HG02840 (cell line): ENCODE data around the gene AKAP17A.

Experiments used
- ATAC-seq: cut with Tn5 transposase; IDR thresholded peaks from one replicate; pipeline ENCODE4 v1.9.1; 2021; ENCODE audit warnings: mild to moderate bottlenecking, moderate library complexity, moderate number of reproducible peaks; ENCODE audit not compliant: unreplicated experiment, low FRiP score

The AKAP17A gene

DNA sequence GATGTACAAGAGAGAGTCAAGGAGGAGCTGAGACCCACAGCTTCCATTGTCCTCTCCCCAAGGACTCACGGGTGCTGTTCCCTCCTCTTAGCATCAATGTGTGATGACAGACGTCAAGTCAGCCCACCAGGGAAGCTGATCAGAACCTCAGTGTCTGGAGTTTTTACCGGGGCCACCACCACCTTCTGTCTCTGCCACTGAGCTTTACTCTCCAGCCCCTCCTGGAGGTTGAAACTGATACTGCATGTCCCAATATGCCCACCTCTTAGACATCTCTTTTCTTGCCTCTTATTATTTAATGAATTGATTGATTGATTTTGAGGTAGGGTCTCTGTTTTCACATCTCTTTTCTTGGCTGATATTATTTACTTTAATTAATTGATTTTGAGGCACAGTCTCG lies 10.3 kb upstream of the AKAP17A start:
- ATAC-seq: no peak

DNA sequence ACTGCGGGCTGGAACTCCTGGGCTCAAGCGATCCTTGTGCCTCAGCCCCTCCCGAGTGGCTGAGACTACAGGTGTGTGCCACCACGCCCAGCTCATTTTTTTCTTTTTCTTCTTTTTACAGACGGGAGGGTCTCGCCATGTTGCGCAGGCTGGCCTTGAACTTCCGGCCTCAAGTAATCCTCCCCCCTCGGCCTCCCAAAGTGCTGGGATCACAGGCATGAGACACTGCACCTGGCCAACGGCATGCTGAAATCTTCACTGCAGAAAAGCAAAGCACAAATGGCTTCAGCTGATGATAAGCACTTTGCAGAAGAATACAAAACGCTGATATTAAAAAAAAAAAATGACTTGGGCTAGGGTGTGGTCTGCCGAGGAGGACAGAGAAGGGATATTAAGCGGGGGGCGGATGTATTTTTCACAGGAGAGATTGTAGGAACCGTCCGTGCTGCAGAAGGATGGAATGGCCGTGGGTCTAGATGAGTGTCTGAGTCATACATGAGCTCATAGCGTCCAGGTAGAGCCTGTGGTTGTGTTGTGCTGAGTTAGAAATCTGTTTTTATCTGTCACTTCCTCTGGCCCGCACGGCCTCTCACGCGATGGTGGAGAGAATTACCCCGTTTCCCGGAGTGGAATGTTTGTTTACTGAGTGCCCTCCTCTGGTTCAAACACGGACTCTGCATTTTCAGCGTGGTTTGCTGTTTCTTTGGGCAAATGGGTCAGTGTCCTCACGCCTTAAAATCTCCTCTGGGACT lies 8.5 kb upstream of the AKAP17A start:
- ATAC-seq: peak; percentile 66

- ATAC-seq: no peak
These were observed 7.0 kb upstream of the AKAP17A start for GRCh38 chrX:1584237-1585011.

DNA sequence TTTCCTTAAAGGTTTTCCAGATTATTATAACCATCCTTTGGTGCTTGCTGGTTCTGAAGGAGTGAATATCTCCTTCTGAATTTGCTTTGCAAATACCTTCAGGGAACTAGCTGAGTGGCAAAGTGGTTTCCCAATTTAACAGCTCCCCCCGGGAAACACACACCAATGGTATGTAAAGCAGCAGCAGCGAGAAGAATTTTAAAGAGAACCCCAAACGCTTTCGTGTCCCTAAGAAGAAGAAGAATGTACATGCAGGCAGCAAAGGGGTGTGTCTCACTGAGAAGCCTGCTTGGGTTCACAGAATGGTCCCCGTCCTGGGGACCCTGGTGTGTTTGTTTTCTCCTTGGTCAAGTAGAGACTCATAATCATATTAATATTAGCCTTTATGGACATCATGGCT lies 4.2 kb upstream of the AKAP17A start:
- ATAC-seq: no peak

GRCh38 chrX:1589356-1590130 lies 1.9 kb upstream of the AKAP17A start:
- no peak for ATAC-seq

DNA sequence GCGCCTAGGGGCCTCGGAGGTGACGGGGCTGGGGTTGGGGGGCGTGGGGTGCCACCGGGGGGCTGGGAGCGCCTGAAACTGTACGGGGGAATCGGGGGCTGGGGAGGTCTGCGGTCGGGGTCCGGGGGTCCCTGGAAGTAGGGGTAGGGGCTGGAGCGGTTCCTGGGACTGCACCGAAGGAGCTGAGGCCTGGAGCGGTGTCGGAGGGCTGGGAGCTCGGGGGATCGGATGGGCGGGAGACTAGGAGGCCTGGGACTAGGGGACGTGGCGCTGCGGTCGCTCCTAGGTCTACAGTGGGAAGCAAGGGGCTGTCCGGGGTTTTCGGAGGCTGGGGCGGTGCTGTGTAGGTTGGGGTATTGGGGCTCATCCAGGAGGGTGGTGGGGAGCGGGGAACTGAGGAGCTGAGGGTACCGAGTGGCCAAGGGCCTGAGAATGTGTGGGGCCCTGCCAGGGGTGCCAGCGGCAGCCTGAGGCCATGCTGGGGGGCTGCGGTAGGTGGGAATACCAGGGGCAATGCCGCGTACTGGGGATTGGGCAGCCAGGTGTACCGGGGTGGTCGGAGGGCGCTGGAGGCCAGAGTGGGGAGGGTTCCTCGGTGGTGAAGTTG lies 562 bp downstream of the AKAP17A start:
- no peak for ATAC-seq

DNA sequence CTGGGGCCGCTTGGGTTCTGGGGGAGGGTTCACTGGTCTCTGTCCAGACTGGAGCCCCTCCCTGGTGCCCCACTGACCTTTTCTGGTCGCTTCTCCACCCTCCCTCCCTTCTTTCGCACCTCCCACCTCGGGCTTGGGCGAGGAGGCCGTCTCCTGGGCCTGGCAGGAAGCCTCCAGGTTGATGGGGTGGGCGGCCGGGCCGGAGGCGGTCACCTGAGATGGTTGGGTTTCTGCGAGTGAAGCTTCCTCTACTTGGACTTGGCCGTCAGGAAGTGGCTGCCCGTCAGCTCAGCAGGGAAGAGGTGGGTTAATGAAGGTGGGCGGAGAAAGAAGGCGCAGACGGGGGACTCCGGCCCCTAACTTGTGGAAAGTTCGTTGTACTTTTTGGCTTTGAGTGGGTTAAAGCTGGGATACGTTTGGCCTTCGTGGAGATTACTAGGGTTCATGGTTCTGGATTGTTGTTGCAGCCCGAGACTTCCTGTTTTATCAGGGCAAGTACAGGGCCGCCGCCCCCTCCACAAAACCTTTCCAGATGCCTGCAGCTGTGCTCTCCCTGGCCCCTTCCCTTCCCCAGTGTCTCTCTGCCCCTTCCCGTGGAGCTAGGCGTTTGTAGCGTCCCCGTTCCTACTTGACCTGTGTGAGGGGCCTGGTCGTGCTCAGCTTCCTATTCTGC lies 1.2 kb downstream of the AKAP17A start:
- ATAC-seq: no peak

DNA sequence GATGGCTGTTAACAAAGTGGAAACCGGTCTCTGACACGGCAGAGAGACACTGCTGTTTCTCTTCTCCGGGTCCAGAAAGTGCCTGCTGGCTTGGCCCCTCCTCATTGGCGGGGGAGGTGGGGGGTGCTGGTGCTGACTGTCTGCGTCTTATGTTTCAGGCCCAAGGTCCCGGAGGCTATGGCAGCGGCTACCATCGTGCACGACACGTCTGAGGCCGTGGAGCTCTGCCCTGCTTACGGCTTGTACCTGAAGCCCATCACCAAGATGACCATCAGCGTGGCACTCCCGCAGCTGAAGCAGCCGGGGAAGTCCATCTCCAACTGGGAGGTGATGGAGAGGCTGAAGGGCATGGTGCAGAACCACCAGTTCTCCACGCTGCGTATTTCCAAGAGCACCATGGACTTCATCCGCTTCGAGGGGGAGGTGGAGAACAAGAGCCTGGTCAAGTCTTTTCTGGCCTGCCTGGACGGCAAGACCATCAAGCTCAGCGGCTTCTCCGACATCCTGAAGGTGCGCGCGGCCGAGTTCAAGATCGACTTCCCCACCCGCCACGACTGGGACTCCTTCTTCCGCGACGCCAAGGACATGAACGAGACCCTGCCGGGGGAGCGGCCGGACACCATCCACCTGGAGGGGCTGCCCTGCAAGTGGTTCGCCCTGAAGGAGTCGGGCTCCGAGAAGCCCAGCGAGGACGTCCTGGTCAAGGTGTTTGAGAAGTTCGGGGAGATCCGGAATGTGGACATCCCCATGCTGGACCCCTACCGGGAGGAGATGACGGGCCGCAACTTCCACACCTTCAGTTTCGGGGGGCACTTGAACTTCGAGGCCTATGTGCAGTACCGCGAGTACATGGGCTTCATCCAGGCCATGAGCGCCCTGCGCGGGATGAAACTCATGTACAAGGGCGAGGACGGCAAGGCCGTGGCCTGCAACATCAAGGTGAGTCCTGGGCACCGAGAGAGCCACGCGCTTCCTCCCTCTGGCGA lies 2.2 kb downstream of the AKAP17A start:
- ATAC-seq: no peak

- no peak for ATAC-seq
These were observed 4.3 kb downstream of the AKAP17A start for GRCh38 chrX:1595711-1596060.

DNA sequence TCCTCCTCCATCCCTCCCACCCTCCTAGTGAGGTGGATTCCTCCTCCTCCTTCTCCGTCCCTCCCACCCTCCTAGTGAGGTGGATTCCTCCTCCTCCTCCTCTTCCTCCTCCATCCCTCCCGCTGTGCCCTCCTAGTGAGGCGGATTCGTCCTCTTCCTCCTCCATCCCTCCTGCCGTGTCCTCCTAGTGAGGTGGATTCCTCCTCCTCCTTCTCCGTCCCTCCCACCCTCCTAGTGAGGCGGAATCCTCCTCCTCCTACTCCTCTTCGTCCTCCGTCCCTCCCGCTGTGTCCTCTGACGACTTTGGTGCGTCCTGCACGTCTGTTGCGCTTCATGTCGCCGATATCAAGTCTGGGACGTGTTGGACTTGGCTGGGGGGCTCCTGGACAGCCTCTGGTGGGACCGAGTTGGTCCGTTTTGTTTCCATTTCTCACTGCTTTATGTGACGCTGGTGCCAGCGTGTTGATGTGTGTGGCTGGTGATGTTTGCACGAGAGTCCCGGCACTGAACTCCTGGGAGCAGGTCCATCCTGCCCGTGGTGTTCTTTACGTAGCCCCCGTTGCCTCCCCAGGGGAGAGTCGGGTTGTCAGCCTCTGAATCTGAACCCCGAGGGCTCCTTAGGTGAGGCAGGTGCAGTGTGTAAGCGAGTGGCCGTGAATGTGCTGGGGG lies 5.4 kb downstream of the AKAP17A start:
- ATAC-seq: no peak

DNA sequence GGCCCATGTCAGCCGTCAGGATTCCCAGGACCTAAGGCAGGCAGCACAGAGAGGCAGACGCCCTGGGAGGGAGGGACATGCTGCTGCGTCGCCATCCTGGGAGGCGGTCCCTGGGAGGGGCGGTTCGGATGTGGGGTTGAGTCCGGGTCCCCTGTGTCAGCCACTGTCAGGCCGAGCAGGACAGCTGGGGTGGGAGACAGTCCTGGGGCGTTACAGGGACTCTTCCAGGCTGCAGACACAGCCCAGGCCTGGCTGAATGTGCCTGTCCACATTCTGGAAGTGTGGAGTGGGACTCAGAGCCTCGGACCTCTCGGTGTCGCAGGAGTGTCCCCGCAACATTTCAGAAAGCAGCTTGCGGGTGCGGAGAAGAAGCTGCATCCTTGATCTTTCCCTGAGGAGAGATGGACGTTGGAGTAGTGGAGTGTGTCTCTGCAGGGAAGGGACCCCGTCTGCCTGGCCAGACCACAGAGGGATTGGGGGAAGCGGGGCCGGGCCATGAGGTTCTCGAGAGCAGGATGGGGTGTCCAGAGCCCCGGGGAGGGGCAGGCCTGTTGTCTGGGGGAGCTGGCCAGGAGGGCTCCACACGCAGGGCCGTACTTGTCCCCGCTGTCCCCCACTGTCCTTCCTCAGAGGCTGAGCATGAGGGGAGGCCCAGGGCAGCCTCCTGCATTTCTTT lies 6.1 kb downstream of the AKAP17A start:
- ATAC-seq: no peak

- ATAC-seq: no peak
These were observed 6.8 kb downstream of the AKAP17A start for GRCh38 chrX:1598021-1598875.

DNA sequence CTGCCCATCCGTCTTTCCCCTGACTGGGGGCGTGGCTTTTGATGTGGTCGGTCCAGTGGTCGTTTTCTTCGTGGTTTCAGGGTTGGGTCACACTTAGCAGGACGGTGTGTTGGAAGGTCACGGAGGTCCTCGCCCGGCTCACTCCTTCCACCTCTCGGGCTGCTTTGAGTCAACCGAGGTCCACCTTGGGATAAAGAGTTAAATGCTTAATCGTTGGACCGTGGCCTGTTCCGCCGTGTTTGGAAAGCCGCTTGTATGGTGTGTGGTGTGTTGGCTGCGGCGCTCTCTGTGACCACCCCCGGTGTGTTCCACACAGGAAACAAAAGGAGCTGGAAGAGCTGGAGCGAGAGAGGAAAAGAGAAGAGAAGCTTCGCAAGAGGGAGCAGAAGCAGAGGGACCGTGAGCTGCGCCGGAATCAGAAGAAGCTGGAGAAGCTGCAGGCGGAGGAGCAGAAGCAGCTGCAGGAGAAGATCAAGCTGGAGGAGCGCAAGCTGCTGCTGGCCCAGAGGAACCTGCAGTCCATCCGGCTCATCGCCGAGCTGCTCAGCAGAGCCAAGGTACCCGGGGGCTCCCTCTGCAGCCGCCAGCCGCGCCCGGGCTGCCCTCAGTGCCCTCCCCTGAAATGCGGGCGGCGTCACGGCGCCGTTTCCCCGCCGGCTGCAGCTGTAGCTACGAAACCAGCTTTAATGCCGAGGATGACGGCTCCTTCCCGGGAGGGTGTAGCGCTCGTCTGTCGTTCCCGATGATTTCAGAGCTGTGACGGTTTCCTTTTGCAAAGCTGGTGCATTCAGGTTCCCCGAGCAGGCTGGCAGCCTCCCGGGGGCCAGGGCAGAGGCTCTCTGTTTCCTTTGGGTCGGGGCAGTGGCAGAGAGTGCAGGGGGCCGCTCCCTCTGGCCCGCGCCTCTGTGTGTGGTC lies 7.7 kb downstream of the AKAP17A start:
- ATAC-seq: no peak

GRCh38 chrX:1599791-1600405 lies 8.5 kb downstream of the AKAP17A start:
- ATAC-seq: no peak

- ATAC-seq: no peak
These were observed 9.1 kb downstream of the AKAP17A start for GRCh38 chrX:1600406-1601050.
